ENCODE results near the gene HCFC2. TPM values are rescaled to one million over a fixed set of nuclear protein-coding genes. Genes with fewer than 3 reads are reported as not detected.

The HCFC2 gene
- total RNA-seq, 1 donor from 2014 or later: 17.7 TPM

- intact Hi-C loops (cut with micrococcal nuclease): loop anchor here (2.0 kb wide), 1 partner anchor 178 kb away; no protein-coding TSS in a partner anchor
Observed at GRCh38 chr12:104056419-104056972, 7.8 kb upstream of the HCFC2 start.

- intact Hi-C loops (cut with micrococcal nuclease): loop anchor here (1.0 to 2.0 kb wide), 3 partner anchors 52 to 301 kb away; no protein-coding TSS in a partner anchor
Observed at GRCh38 chr12:104057771-104058197, 6.5 kb upstream of the HCFC2 start.

GRCh38 chr12:104058802-104059201 is 5.5 kb upstream of the HCFC2 start:
- intact Hi-C loops (cut with micrococcal nuclease): no loop called here

GRCh38 chr12:104059963-104060362 is 4.4 kb upstream of the HCFC2 start:
- intact Hi-C loops (cut with micrococcal nuclease): loop anchor here (5.0 to 10.0 kb wide), 2 partner anchors 625 to 1272 kb away; partner anchors contain the start of gene C12orf75

GRCh38 chr12:104060791-104061190 is 3.5 kb upstream of the HCFC2 start:
- intact Hi-C loops (cut with micrococcal nuclease): loop anchor here (5.0 to 10.0 kb wide), 2 partner anchors 624 to 1272 kb away; partner anchors contain the start of gene C12orf75

GRCh38 chr12:104063712-104064030 is 660 bp upstream of the HCFC2 start:
- intact Hi-C loops (cut with micrococcal nuclease): loop anchor here (1.0 to 10.0 kb wide), 13 partner anchors 46 to 1269 kb away; partner anchors contain the start of genes C12orf75, EID3, NFYB and NT5DC3

- intact Hi-C loops (cut with micrococcal nuclease): loop anchor here (1.0 to 10.0 kb wide), 10 partner anchors 44 to 1267 kb away; partner anchors contain the start of genes C12orf75, EID3, NFYB and WASHC4
Observed at GRCh38 chr12:104064842-104065427, 604 bp downstream of the HCFC2 start.

- intact Hi-C loops (cut with micrococcal nuclease): no loop called here
Observed at GRCh38 chr12:104072099-104072498, 7.8 kb downstream of the HCFC2 start.

- intact Hi-C loops (cut with micrococcal nuclease): no loop called here
Observed at GRCh38 chr12:104073699-104074098, 9.4 kb downstream of the HCFC2 start.

- intact Hi-C loops (cut with micrococcal nuclease): no loop called here
Observed at GRCh38 chr12:104079024-104079423, 14.7 kb downstream of the HCFC2 start.

GRCh38 chr12:104080764-104081163 is 16.4 kb downstream of the HCFC2 start:
- intact Hi-C loops (cut with micrococcal nuclease): no loop called here

- intact Hi-C loops (cut with micrococcal nuclease): no loop called here
Observed at GRCh38 chr12:104083769-104084475, 19.6 kb downstream of the HCFC2 start.

GRCh38 chr12:104090685-104091084 is 26.4 kb downstream of the HCFC2 start:
- intact Hi-C loops (cut with micrococcal nuclease): no loop called here

GRCh38 chr12:104091136-104091535 is 26.8 kb downstream of the HCFC2 start:
- intact Hi-C loops (cut with micrococcal nuclease): no loop called here

- intact Hi-C loops (cut with micrococcal nuclease): no loop called here
Observed at GRCh38 chr12:104094284-104094683, 30.0 kb downstream of the HCFC2 start.

GRCh38 chr12:104095289-104095688 is 31.0 kb downstream of the HCFC2 start:
- intact Hi-C loops (cut with micrococcal nuclease): no loop called here

GRCh38 chr12:104097954-104098353 is 33.6 kb downstream of the HCFC2 start:
- intact Hi-C loops (cut with micrococcal nuclease): no loop called here

- intact Hi-C loops (cut with micrococcal nuclease): loop anchor here (2.0 kb wide), 1 partner anchor 19 kb away; no protein-coding TSS in a partner anchor
Observed at GRCh38 chr12:104105461-104105860, 41.1 kb downstream of the HCFC2 start.

GRCh38 chr12:104106965-104107364 is 42.6 kb downstream of the HCFC2 start:
- intact Hi-C loops (cut with micrococcal nuclease): no loop called here

GRCh38 chr12:104108755-104109445 is 44.6 kb downstream of the HCFC2 start:
- intact Hi-C loops (cut with micrococcal nuclease): loop anchor here (1.0 kb wide), 6 partner anchors 45 to 231 kb away; partner anchors contain the start of genes HCFC2, HSP90B1 and TDG

Data from T-helper 1 cell treated with Interleukin-12 subunit alpha and Interleukin-12 subunit beta and Interleukin-4 antibody, amounts not matched to agents 30 ng/mL and 1 ng/mL, for 36 hours (primary cell).